H1 (cell line): ENCODE measurements around the gene CAB39L. TPM values are rescaled to one million over a fixed set of nuclear protein-coding genes. Genes with fewer than 3 reads are reported as not detected.

ENCODE experiments used
- CTCF ChIA-PET: fragments of 300-600 bp; sonication (Branson Sonifier 250); formaldehyde crosslinking; loops from one replicate; lab custom pipeline; 2021; ENCODE audit not compliant: partially characterized antibody; lab: Charles Lee
- POLR2A ChIA-PET: fragments of 300-600 bp; sonication (Branson Sonifier 250); formaldehyde crosslinking; loops from one replicate; lab custom pipeline; 2021; ENCODE audit warnings: inconsistent platforms; ENCODE audit not compliant: partially characterized antibody; lab: Charles Lee
- DNase-seq, 2 experiments: peaks; one replicate each; pipeline versions ENCODE4 v3.0.0 to v3.0.0-alpha.2; 2010 to 2022; ENCODE audit warnings: low spot score in 2 of 2, low read depth in 1 of 2, mixed read lengths in 1 of 2
- FAIRE-seq: peaks from 2 replicates; lab custom pipeline; 2011; peaks lifted over from hg19 to GRCh38; lab: Jason Lieb, UNC
- H2AFZ ChIP-seq: 2 replicates; pipeline ENCODE4 v1.8.1; 2012; ENCODE audit warnings: low read length, inconsistent platforms
- H2AK5ac ChIP-seq: 2 replicates; pipeline ENCODE4 v1.6.1; 2013; ENCODE audit warnings: low read depth, low read length
- H2BK120ac ChIP-seq: replicated peaks from 2 replicates; pipeline ENCODE3; 2013; ENCODE audit warnings: low read depth, low read length, inconsistent platforms
- H2BK12ac ChIP-seq: 2 replicates; pipeline ENCODE4 v1.6.1; 2013; ENCODE audit warnings: low read depth, low read length
- H2BK15ac ChIP-seq: 2 replicates; pipeline ENCODE4 v1.6.1; 2013; ENCODE audit warnings: low read length
- H2BK20ac ChIP-seq: 2 replicates; pipeline ENCODE4 v1.6.1; 2013; ENCODE audit warnings: low read length
- H2BK5ac ChIP-seq: 2 replicates; pipeline ENCODE4 v1.6.1; 2013; ENCODE audit warnings: low read depth, low read length
- H3K14ac ChIP-seq: 2 replicates; pipeline ENCODE4 v1.6.1; 2013; ENCODE audit warnings: inconsistent platforms; ENCODE audit not compliant: insufficient read length
- H3K18ac ChIP-seq: 2 replicates; pipeline ENCODE4 v1.6.1; 2013; ENCODE audit warnings: low read length; ENCODE audit errors: extremely low read depth
- H3K23ac ChIP-seq: 2 replicates; pipeline ENCODE4 v1.6.1; 2013; ENCODE audit warnings: inconsistent platforms; ENCODE audit not compliant: insufficient read length
- H3K23me2 ChIP-seq: 2 replicates; pipeline ENCODE4 v1.6.1; 2013; ENCODE audit warnings: low read depth, low read length
- H3K27ac ChIP-seq: 2 replicates; pipeline ENCODE4 v1.6.1; 2011; ENCODE audit warnings: low read depth, low read length, inconsistent platforms
- H3K27me3 ChIP-seq, 4 experiments: replicated peaks in 1 of 4; 1 replicate in 1 of 4; 2 replicates in 3 of 4; pipeline versions ENCODE4 v1.6.1 to v1.8.1; 2011 to 2013; ENCODE audit warnings: low read length in 3 of 4, mild to moderate bottlenecking in 3 of 4, inconsistent platforms in 2 of 4, mixed read lengths in 2 of 4, moderate library complexity in 1 of 4; ENCODE audit not compliant: control insufficient read depth in 3 of 4, insufficient read depth in 3 of 4; ENCODE audit errors: extremely low read depth in 1 of 4
- H3K36me3 ChIP-seq, 4 experiments: 2 replicates each; pipeline versions ENCODE4 v1.6.1 to v1.8.1; 2011 to 2013; ENCODE audit warnings: mild to moderate bottlenecking in 4 of 4, low read length in 3 of 4, moderate library complexity in 2 of 4, control low read depth in 1 of 4, inconsistent platforms in 1 of 4; ENCODE audit not compliant: insufficient read depth in 4 of 4, control insufficient read depth in 2 of 4
- H3K4ac ChIP-seq: replicated peaks from 2 replicates; pipeline ENCODE3; 2013; ENCODE audit warnings: low read length, low read depth, mixed read lengths, inconsistent platforms; ENCODE audit not compliant: insufficient read length
- H3K4me1 ChIP-seq, 4 experiments: replicated peaks in 1 of 4; 1 replicate in 1 of 4; 2 replicates in 3 of 4; pipeline versions ENCODE4 v1.6.1 to v1.8.1; 2011 to 2013; ENCODE audit warnings: low read length in 3 of 4, inconsistent platforms in 2 of 4, mixed read lengths in 1 of 4; ENCODE audit not compliant: insufficient read depth in 4 of 4, control insufficient read depth in 3 of 4
- H3K4me2 ChIP-seq, 2 experiments: 2 replicates each; pipeline versions ENCODE4 v1.6.1 to v1.8.1; 2011 to 2013; ENCODE audit warnings: low read depth in 2 of 2, low read length in 2 of 2, control low read depth in 1 of 2, inconsistent platforms in 1 of 2, mild to moderate bottlenecking in 1 of 2; ENCODE audit not compliant: insufficient read depth in 1 of 2
- H3K4me3 ChIP-seq, 4 experiments: fragments of 200-600, 300-600 bp in 1 of 4; sonication (generic), shearing (Covaris generic), sonication (Bioruptor Twin) in 1 of 4; 2 replicates each; pipeline versions ENCODE4 v1.5.1 to v1.8.1; 2011 to 2016; ENCODE audit warnings: low read length in 4 of 4, low read depth in 3 of 4, control low read depth in 2 of 4, inconsistent platforms in 2 of 4, mild to moderate bottlenecking in 2 of 4, mixed read lengths in 1 of 4, moderate library complexity in 1 of 4; ENCODE audit not compliant: insufficient read depth in 2 of 4; ENCODE audit errors: extremely low read depth in 1 of 4
- H3K56ac ChIP-seq: replicated peaks from 2 replicates; pipeline ENCODE3; 2013; ENCODE audit warnings: low read depth, mild to moderate bottlenecking, mixed read lengths, low read length, inconsistent platforms; ENCODE audit not compliant: insufficient read length
- H3K79me1 ChIP-seq: 2 replicates; pipeline ENCODE4 v1.6.1; 2013; ENCODE audit warnings: low read depth, low read length, control low read depth
- H3K79me2 ChIP-seq, 2 experiments: 2 replicates each; pipeline versions ENCODE4 v1.6.1 to v1.8.1; 2012 to 2013; ENCODE audit warnings: low read length in 2 of 2, mild to moderate bottlenecking in 2 of 2, inconsistent platforms in 1 of 2; ENCODE audit not compliant: insufficient read depth in 2 of 2, control insufficient read depth in 1 of 2
- H3K9ac ChIP-seq, 4 experiments: replicated peaks in 1 of 4; 1 replicate in 1 of 4; 2 replicates in 3 of 4; pipeline versions ENCODE4 v1.6.1 to v1.8.1; 2011 to 2013; ENCODE audit warnings: low read depth in 3 of 4, low read length in 3 of 4, control low read depth in 2 of 4, mild to moderate bottlenecking in 2 of 4, moderate library complexity in 2 of 4, inconsistent platforms in 1 of 4; ENCODE audit errors: extremely low read depth in 1 of 4
- H3K9me3 ChIP-seq, 2 experiments: 2 replicates each; pipeline versions ENCODE4 v1.6.1 to v1.8.1; 2012 to 2013; ENCODE audit warnings: mild to moderate bottlenecking in 2 of 2, moderate library complexity in 2 of 2, control low read depth in 1 of 2, inconsistent platforms in 1 of 2, low read depth in 1 of 2, low read length in 1 of 2, mixed read lengths in 1 of 2; ENCODE audit not compliant: insufficient read depth in 2 of 2
- H4K20me1 ChIP-seq, 2 experiments: replicated peaks in 1 of 2; 2 replicates each; pipeline versions ENCODE3 to v1.8.1; 2011 to 2013; ENCODE audit warnings: inconsistent platforms in 2 of 2, low read length in 2 of 2, mild to moderate bottlenecking in 1 of 2; ENCODE audit not compliant: insufficient read depth in 2 of 2, control insufficient read depth in 1 of 2
- H4K5ac ChIP-seq: 2 replicates; pipeline ENCODE4 v1.6.1; 2013; ENCODE audit warnings: low read length, low read depth, mixed read lengths, inconsistent platforms; ENCODE audit not compliant: insufficient read length
- H4K8ac ChIP-seq: 2 replicates; pipeline ENCODE4 v1.8.0; 2013; ENCODE audit warnings: mild to moderate bottlenecking, moderate library complexity, low read length, inconsistent platforms; ENCODE audit not compliant: insufficient read depth; ENCODE audit errors: extremely low read depth
- H4K91ac ChIP-seq: replicated peaks from 2 replicates; pipeline ENCODE3; 2013; ENCODE audit warnings: low read length, mixed read lengths, inconsistent platforms; ENCODE audit not compliant: insufficient read length
- HDAC2 ChIP-seq, 2 experiments: fragments of 300-600 bp in 1 of 2; sonication (generic) in 1 of 2; IDR thresholded peaks; 2 replicates each; pipeline ENCODE4 v1.6.1; 2011 to 2012; ENCODE audit warnings: low read depth in 2 of 2, low read length in 2 of 2, mild to moderate bottlenecking in 2 of 2, moderate library complexity in 2 of 2, borderline replicate concordance in 1 of 2, inconsistent platforms in 1 of 2
- HDAC6 ChIP-seq: IDR thresholded peaks from one replicate; pipeline ENCODE4 v1.7.1; 2012; ENCODE audit warnings: low read depth, mild to moderate bottlenecking, inconsistent platforms, low read length, moderate library complexity
- SP2 ChIP-seq: IDR thresholded peaks from 2 replicates; pipeline ENCODE4 v1.6.1; 2012; ENCODE audit warnings: mild to moderate bottlenecking, low read length, inconsistent platforms
- WGBS, 2 experiments: shearing (Covaris generic) in 1 of 2; methylation state at CpG; one replicate each; pipeline versions ENCODE4 v1.1.6 to v1.1.7; 2013 to 2015; ENCODE audit warnings: low lambda C conversion rate in 2 of 2, mixed read lengths in 2 of 2, inconsistent platforms in 1 of 2, low coverage in 1 of 2, missing lambda C conversion rate in 1 of 2; ENCODE audit not compliant: insufficient replicate concordance in 2 of 2, insufficient coverage in 1 of 2, insufficient read length in 1 of 2; ENCODE audit errors: extremely low coverage in 1 of 2, missing lambda C conversion rate in 1 of 2; 5-methylcytosine and 5-hydroxymethylcytosine counted together
- polyA plus RNA-seq, 7 experiments: library from polyadenylated mRNA; depleted of rRNA in 3 of 7; stranded (reverse) in 5 of 7; unstranded in 2 of 7; fragments of >200 nt in 5 of 7; fragments of 200-250 nt in 2 of 7; gene quantifications; 1 replicate in 5 of 7; 2 replicates in 1 of 7; 4 replicates in 1 of 7; pipeline versions ENCODE4 v1.2.1 to v1.2.3, GENCODE V29; 2011 to 2013; ENCODE audit warnings: missing spikeins in 2 of 7, mixed read lengths in 2 of 7
- total RNA-seq: library from RNA; stranded (reverse); fragmentation: NEBNext Ultra II Directional; extraction: Animal tissue kit (Norgen Biotek cat#: 25700); gene quantifications from 2 replicates; pipeline ENCODE4 v1.2.1, GENCODE V29; 2021

The CAB39L gene
- total and polyA plus RNA-seq, 2 of the 8 experiments (the other 6 are each of a cell fraction or from before 2014, with no cell fraction given) = 2.5 to 4.8 TPM

DNA sequence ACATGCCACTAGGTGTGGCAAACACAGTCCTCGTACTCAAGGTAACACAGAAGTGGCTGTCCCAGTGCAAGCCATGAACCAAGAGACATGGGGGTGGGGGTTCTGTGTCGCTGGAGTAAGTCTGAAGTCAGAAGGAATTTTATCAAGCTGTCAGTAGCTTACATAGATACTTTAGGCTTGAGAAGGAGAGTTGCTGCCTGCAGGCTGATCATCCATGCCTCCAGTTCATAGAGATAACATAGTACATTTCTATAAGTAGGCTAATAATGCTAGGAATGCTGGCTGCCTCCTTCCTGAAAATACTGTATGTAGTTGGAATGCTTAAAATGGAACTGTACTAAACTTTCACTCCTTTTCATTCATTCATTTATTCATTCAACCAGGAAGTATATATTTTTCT, 70.1 kb downstream of the CAB39L start:
- Histone ChIP-seq H2BK120ac (no peak overlapping the region), H3K79me1 (no peaks in the 10 kb centered on the region), H4K5ac (no peak overlapping the region), H3K36me3 (no peaks in the 10 kb centered on the region), H2AK5ac (no peak overlapping the region), H3K23ac (no peak overlapping the region), H3K14ac (no peak overlapping the region), H3K4me3 (no peak overlapping the region), H2BK5ac (no peak overlapping the region), H3K18ac (no peak overlapping the region), H3K4ac (no peak overlapping the region), H2AFZ (no peak overlapping the region), H4K20me1 (no peaks in the 10 kb centered on the region), H3K9me3 (no peaks in the 10 kb centered on the region), H2BK20ac (no peak overlapping the region), H2BK15ac (no peak overlapping the region), H4K91ac (no peak overlapping the region), H3K79me2 (no peaks in the 10 kb centered on the region), H3K23me2 (no peaks in the 10 kb centered on the region), H3K27ac (no peak overlapping the region), H3K27me3 (no peaks in the 10 kb centered on the region; a peak in 1 of 7 replicates), H3K56ac (no peak overlapping the region), H2BK12ac (no peak overlapping the region), H3K4me1 (no peaks in the 10 kb centered on the region; a peak in 1 of 7 replicates), H3K9ac (no peak overlapping the region), H3K4me2 (no peak overlapping the region), H4K8ac (no peak overlapping the region)
- CTCF ChIA-PET = no interaction called here
- POLR2A ChIA-PET = no interaction called here
- no peak for DNase-seq
- WGBS, 2 experiments = 84% methylated on average over 2 of the region's 2 CpGs; no CpG with 5 or more reads in 1 of the 2 experiments
- no peak for FAIRE-seq
- TF ChIP-seq HDAC6 (no peak), HDAC2 (IDR thresholded peaks at IDR 0.05; ENCODE audit: borderline replicate concordance in 1 of 2, low read depth in 2 of 2, low read length in 2 of 2) (no peak), SP2 (no peak)
